Pons (tissue), 1 donor: ENCODE results near the gene GULP1.
"Not testable (repeated sequence)": the region's sequence is repeated elsewhere in the genome, so short reads cannot be mapped to it uniquely, and the experiment has no call there.

Source experiments
- DNase-seq: peaks from one replicate; pipeline ENCODE4 v3.0.0-alpha.2; 2016; ENCODE audit warnings: low spot score

Gene GULP1

DNA sequence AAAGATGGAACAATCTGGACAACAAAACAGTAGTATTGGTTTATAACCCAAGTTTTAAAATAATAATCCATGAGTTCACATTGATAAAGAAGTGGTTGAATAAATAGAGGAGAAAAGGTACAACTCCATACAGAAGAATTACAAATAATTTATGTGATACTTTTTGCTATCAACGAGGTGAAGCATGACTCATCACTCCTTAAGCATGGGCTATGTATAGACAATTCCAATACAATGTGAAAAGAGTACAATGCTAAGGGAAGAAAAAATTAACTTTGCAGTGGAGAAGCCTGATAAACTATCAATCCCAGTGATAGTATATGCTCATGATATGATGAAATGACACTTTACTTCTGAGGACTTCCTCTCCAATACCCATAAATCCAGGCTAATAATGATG, 312.9 kb downstream of the GULP1 start:
- DNase-seq: no peak

- DNase-seq: not testable (repeated sequence)
Measured at GRCh38 chr2:188605609-188606584, 314.2 kb downstream of the GULP1 start.

DNA sequence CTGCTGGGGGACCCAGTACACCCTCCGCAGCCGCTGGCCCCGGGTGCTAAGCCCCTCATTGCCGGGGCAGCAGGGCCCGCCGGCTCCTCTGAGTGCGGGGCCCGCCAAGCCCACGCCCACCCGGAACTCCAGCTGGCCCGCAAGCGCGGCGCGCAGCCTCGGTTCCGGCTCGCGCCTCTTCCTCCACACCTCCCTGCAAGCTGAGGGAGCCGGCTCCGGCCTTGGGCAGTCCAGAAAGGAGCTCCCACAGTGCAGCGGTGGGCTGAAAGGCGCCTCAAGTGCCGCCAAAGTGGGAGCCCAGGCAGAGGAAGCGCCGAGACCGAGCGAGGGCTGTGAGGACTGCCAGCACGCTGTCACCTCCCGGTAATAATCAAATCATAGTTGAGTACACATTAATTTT, 314.9 kb downstream of the GULP1 start:
- not testable (repeated sequence) for DNase-seq

GRCh38 chr2:188607501-188607900, 315.8 kb downstream of the GULP1 start:
- no peak for DNase-seq

GRCh38 chr2:188609321-188610049, 317.8 kb downstream of the GULP1 start:
- DNase-seq: no peak

DNA sequence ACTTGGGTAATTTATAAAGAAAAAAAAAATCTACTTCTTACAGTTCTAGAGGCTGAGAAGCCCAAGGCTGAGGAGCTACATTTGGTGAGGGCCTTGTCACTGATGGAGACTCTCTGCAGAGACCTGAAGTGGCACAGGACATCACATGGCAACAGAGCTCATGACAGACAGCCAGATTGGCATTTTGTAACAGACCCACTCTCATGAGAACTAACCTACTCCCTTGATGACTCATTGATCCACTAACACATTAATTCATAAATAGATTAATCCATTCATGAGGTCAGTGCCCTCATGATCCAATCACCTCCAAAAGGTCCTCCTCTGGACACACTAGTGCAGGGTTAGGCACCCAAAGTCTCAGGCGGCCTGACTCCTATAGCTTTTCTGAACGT, 318.4 kb downstream of the GULP1 start:
- DNase-seq: no peak

- no peak for DNase-seq
Measured at GRCh38 chr2:188610827-188611226, 319.2 kb downstream of the GULP1 start.

DNA sequence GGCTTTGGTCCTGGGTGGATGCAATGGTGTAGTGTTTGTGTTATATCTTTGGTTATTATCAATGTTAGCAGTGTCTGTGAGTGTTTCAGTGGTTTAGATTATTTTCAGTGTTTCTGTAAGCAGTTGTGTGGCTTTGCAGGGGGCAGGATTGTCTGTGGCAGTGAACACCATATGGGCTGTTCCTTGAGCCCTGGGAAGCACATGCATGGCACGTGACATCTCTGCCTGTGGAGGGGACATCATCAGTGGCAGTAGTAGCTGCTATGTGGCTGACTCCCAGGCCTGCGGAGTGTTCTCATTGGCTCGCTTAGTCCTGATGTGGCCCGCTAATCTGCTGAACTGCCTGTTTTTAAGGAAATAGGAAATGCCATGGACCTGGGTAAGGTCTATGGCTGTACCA, 327.5 kb downstream of the GULP1 start:
- no peak for DNase-seq

DNA sequence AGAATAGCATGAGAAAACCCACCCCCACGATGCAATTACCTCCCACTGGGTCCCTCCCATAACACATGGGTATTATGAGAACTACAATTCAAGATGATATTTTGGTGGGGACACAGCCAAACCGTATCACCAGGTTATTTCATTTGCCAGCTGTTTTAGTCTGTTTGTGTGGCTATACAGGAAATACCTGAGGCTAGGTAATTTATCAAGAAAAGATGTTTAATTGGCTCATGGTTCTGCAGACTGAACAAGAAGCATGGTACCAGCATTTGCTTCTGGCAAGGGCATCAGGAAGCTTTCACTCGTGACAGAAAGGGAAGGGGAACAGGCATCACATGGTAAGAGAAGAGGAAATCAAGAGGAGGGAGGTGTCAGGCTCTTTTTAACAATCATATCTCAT, 329.2 kb downstream of the GULP1 start:
- no peak for DNase-seq

DNA sequence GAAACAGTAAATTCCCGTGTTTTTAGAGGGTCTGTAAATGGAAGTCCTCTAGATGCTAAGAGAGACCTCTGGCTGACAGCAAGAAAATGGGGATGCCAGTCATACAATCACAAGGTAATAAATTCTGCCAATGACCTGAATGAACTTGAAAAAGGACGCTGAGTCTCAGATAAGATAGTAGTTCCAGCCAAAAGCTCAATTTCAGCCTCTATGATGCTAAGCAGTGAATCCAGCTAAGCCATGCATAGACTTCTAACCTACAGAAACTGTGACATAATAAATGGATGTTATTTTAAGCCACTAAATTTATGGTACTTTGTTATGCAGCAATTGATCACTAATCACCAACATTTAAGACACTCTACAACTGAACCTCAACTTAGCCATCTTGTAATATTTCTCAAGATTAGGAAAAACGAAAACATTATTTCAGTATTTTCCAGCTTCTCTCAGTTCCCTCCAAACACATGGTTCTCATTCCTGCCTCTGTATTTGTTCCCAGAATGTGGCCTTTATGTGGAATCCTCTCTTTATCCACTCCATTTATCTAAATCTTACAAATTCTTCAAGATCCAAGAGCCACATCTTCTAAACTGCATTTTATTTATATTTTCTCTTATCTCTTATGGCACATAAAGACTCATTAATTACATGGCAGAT, 331.1 kb downstream of the GULP1 start:
- DNase-seq: no peak

DNA sequence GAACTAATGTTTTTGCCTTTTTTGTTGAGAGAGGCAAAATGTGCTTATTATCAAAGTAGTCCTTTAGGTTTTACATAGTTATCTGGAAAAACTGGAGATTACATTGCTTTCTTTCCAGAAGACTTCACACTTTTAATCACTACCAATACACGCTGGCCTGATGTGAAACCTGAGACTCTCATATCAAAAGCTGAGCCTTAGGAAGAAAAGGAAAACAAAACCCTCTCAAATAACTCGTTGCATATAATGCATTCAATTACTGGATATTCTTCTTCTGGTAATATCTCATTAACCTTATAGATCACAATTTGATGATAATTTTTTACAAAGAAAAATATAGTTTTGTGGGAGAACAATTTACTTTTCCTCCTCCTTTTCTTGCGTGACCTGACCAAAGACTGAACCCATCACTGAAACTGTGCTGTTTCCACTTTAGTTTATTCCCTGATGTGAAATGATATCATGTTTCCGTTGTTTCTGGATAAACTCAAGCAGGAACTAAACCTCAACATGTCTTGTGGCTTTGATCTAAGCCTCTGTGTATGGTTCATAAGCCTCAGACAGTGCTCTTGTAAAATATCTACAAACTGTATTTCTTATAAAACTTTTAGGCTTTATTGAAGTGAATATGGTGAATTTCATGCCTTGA, 332.4 kb downstream of the GULP1 start:
- DNase-seq: no peak

GRCh38 chr2:188627471-188627870, 335.8 kb downstream of the GULP1 start:
- no peak for DNase-seq

DNA sequence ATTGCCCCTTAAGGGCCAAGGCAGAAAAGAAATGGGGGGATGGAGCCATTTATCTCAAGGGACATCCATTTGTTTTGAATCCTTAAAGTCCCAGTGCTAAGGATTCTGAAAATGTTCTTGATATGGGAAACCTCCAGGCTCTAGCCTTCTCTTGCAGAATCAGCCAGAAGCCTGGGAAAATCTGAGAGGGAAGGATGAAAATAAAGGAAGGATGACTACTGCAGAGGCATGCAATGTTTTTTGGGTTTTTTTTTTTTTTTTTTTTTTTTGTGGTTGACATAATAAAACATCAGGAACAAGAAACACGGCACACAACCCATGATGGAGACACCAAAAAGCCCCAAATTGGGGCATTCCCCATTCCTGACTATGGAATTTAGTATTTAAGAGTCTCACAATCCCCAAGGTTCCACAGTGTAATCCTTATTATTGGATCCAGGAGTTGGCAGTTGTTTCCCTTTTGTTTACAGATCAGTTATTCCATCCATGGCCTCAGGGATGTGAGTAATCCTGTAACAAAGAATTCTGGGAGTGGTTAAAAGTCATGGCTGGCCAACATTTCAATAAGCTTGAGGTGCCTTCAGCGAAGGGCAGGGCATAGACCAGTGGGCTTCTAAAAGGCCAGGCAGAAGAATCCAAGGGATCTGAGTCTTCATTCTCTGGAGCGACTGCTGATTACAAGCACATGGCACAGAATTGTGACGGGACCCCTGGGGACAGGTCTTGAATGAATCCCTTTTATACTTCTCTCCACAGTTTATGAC, 337.5 kb downstream of the GULP1 start:
- DNase-seq: no peak

DNA sequence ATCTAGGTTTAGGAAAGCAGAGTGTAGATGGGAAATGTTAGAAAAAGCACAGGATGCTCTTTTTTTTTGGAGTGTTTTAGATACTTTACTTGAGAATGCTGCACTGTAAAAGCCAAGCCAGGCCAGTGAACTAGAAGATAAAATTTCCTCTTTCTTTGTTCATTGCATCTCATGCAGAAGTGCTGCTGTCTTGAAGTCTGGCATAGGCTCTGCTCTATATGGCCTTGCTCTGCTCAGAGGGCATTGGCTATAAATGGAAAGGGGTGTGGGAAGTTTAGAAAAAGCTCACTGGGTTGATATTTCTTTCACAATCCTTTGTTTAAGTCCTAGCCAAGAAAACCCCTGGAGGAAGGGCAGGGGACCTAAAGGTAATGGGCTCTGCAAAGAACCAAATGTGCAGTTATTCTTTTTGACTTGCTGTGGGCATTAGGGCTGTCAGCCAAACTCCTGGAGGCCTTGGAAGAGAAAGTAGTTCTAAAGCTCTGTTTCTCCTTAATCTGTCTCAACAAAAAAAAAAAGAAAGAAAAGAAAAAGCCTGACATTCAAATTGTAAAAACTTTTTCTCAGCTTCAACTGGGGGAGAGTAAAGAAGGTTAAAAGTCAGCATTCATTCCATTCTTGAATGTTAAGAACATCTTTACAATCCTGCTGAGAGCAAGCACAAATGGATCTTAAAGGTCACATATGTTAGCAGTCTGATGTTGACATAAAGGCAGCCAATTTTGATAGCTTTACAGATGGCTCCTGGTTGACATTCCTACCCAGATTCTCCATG, 338.3 kb downstream of the GULP1 start:
- DNase-seq: no peak

GRCh38 chr2:188631037-188631809, 339.5 kb downstream of the GULP1 start:
- no peak for DNase-seq

DNA sequence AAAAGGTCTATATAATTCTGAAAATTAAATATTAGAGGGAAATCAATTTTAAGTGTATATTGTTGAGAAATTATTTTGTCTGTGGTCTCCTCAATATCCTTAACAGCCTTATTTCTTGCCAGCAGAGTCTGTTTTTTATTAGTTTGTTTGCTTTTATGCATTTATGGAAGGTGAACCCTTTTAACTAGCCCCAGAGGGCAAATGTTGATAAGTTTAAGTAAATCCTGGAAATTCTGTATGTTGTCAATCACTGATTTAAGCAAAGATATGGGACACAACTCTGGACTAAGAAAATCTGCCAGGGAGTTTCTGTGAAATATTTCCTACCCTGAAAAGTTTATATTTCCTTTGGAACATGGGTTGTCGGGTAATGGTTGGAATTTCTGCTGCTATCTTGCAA, 343.0 kb downstream of the GULP1 start:
- DNase-seq: no peak
